Aorta (tissue), 5 donors: ENCODE measurements around the gene MAD1L1. TPM values are rescaled to one million over a fixed set of nuclear protein-coding genes. Genes with fewer than 3 reads are reported as not detected.

Experiments used
- ATAC-seq: fragments of 200-7000 bp; cut with Tn5 transposase; one replicate; pipeline ENCODE4 v1.9.1; 2022; ENCODE audit warnings: moderate library complexity; ENCODE audit not compliant: low FRiP score
- DNase-seq, 2 donors: peaks; one replicate each; pipeline ENCODE4 v3.0.0-alpha.2; 2020
- H3K27ac ChIP-seq, 2 donors: one replicate each; pipeline ENCODE4 v1.5.1; 2013; ENCODE audit warnings: low read length in 2 of 2, mild to moderate bottlenecking in 2 of 2, moderate library complexity in 2 of 2, control low read depth in 1 of 2, inconsistent platforms in 1 of 2, low read depth in 1 of 2
- H3K27me3 ChIP-seq, 2 donors: one replicate each; pipeline ENCODE4 v1.6.1; 2013; ENCODE audit warnings: control low read depth in 1 of 2, low read length in 1 of 2, mild to moderate bottlenecking in 1 of 2, moderate library complexity in 1 of 2; ENCODE audit not compliant: insufficient read depth in 2 of 2, control insufficient read depth in 1 of 2
- H3K36me3 ChIP-seq, 2 donors: one replicate each; pipeline ENCODE4 v1.6.1; 2013; ENCODE audit warnings: control low read depth in 1 of 2, low read length in 1 of 2, mild to moderate bottlenecking in 1 of 2; ENCODE audit not compliant: insufficient read depth in 2 of 2, control insufficient read depth in 1 of 2
- H3K4me1 ChIP-seq, 2 donors: one replicate each; pipeline ENCODE4 v1.6.1; 2013; ENCODE audit warnings: low read length in 2 of 2, control low read depth in 1 of 2, mild to moderate bottlenecking in 1 of 2, moderate library complexity in 1 of 2; ENCODE audit not compliant: insufficient read depth in 2 of 2, control insufficient read depth in 1 of 2
- H3K4me3 ChIP-seq, 2 donors: one replicate each; pipeline ENCODE4 v1.5.1; 2013; ENCODE audit warnings: low read length in 2 of 2, control low read depth in 1 of 2, mild to moderate bottlenecking in 1 of 2
- H3K9me3 ChIP-seq: one replicate; pipeline ENCODE4 v1.6.1; 2013; ENCODE audit warnings: mild to moderate bottlenecking, low read length; ENCODE audit not compliant: control insufficient read depth
- WGBS, 2 donors: extraction: QIAGEN DNeasy Blood & Tissue Kit; methylation state at CpG; one replicate each; pipeline ENCODE4 v1.1.7; 2013; 5-methylcytosine and 5-hydroxymethylcytosine counted together
- intact Hi-C, 2 donors: fragments of 100-400 bp; cut with DNase I; formaldehyde crosslinking; loops; one replicate each; pipeline versions ENCODE4 v1.14.2 to v1.15.0; 2022
- polyA plus RNA-seq, 2 donors: library from polyadenylated mRNA; stranded (reverse); fragments of 200-250 nt; gene quantifications; one replicate each; pipeline ENCODE4 v1.2.3, GENCODE V29; 2013
- total RNA-seq, 2 donors: library from RNA; stranded (reverse); fragmentation: NEBNext Ultra II Directional; extraction: Animal tissue kit (Norgen Biotek cat#: 25700); gene quantifications; one replicate each; pipeline ENCODE4 v1.2.1, GENCODE V29; 2021
- donor health status: healthy with polysubstance abuse.
- donor health status: Bipolar disorder and iron deficiency.
- donor health status: DM: no; HTN: no; CAD: no.
- donor health status: DM: no; HTN: no; CAD: no.
- donor health status: DM: yes; HTN: yes; CAD: no.

The MAD1L1 gene
- total and polyA plus RNA-seq, 4 donors = 14.8 to 35.8 (median 20.2) TPM

DNA sequence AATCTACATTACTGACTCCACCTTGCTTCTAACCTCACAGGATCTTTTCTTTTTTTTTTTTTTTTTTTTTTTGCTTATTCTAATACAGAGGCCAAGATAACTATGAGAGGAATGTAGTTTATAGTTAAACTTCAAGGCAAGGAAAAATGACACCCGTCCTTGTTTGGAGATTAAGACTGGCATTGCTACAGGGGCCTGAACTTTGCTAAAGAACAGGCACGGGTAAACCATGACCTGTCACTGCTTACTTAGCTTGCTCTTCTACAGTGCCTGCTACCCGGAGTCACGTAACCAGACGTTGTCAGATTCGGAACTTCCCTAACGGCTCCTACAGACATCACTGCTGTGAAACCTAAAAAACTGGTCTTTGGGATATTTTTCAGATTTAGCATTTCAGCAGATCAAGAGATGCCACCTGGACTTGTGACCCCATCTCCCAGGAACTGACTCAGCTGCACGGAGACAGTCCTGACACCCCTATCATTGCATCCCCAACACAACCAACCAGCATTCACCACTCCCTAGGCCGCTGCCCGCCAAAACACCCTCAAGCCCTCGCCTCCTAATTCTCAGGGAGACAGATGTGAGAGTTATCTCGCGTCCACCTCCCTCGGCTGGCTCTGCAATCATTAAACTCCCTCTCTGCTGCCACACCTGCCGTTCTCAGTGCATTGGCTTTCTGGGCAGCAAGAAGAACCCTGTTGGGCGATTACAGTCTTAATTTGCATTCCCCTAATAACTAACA is 27.5 kb downstream of the MAD1L1 start:
- WGBS, 2 donors = 59 to 66% methylated on average over 16 of the region's 16 CpGs
- no peaks in the 10 kb centered on the region for H3K4me1 ChIP-seq
- ATAC-seq (no peak), DNase-seq (peak in 1 of 2 donors; percentile 41)
- intact Hi-C loops = loop anchor here (5.0 to 10.0 kb wide), 3 partner anchors 98 to 623 kb away; no protein-coding TSS in a partner anchor
- H3K36me3 ChIP-seq = no peaks in the 10 kb centered on the region
- no peak overlapping the region for H3K4me3 ChIP-seq
- H3K9me3 ChIP-seq = no peaks in the 10 kb centered on the region
- no peak overlapping the region for H3K27ac ChIP-seq
- no peaks in the 10 kb centered on the region for H3K27me3 ChIP-seq

DNA sequence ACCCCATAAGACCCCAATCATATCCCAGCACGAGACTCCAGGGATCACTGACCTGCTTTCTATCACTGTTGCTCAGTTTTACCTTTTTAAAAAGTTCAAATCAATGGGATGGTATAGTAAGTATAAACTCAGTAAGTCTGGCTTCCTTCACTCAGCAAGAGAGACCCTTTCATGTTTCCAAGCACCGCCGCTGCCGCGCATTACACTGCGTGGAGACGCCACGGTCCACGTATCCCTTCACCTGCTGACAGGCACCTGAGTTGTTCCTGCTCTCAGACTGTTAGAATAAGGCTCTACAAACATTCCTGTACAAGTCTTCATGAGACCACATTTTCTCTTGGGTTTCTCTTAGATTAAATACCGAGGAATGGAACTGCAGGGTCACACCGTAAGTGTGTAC is 28.3 kb downstream of the MAD1L1 start:
- peak in 1 of 2 donors; percentile 69 for DNase-seq
- Histone ChIP-seq H3K27me3 (no peaks in the 10 kb centered on the region), H3K27ac (no peak overlapping the region), H3K4me3 (no peak overlapping the region), H3K4me1 (no peaks in the 10 kb centered on the region), H3K9me3 (no peaks in the 10 kb centered on the region), H3K36me3 (no peaks in the 10 kb centered on the region)
- intact Hi-C loops = loop anchor here in 1 of 2 donors (10.0 kb wide), 1 partner anchor 540 kb away; no protein-coding TSS in a partner anchor
- WGBS, 2 donors = 87 to 91% methylated on average over 11 of the region's 11 CpGs
- no peak for ATAC-seq

DNA sequence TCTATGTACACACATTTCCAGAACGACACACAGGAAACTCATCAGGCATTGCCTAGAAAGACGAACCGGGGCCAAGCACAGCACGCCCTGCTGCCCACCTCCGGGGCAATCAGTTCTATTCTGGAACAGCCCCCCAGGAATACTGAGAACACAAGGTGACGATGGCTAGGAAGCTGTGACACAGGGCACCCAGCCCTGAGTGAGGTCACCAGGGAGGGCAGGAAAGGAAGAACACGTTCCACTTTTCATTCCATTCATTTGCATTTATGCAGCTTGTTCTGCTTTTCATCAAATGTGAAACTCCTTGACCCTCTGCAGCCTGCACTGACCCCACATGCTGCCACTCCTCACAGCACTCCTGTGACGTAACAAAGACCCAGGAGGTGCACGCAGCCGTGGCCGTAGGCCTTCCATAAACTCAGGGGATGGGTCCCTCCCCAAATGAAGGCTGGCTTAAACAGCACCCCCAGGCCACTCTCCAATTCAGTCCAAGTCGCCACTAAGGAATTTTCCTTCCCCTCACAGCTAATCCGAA is 28.9 kb downstream of the MAD1L1 start:
- Histone ChIP-seq H3K27me3 (no peaks in the 10 kb centered on the region), H3K4me1 (no peaks in the 10 kb centered on the region), H3K36me3 (peaks cover 0 to 2% of the 10 kb centered on the region in 2 donors), H3K4me3 (no peak overlapping the region), H3K9me3 (no peaks in the 10 kb centered on the region), H3K27ac (no peak overlapping the region)
- 60 to 67% methylated on average over 13 of the region's 13 CpGs for WGBS, 2 donors
- DNase-seq (peak in 1 of 2 donors; percentile 57), ATAC-seq (no peak)
- intact Hi-C loops = loop anchor here in 1 of 2 donors (10.0 kb wide), 1 partner anchor 539 kb away; no protein-coding TSS in a partner anchor

DNA sequence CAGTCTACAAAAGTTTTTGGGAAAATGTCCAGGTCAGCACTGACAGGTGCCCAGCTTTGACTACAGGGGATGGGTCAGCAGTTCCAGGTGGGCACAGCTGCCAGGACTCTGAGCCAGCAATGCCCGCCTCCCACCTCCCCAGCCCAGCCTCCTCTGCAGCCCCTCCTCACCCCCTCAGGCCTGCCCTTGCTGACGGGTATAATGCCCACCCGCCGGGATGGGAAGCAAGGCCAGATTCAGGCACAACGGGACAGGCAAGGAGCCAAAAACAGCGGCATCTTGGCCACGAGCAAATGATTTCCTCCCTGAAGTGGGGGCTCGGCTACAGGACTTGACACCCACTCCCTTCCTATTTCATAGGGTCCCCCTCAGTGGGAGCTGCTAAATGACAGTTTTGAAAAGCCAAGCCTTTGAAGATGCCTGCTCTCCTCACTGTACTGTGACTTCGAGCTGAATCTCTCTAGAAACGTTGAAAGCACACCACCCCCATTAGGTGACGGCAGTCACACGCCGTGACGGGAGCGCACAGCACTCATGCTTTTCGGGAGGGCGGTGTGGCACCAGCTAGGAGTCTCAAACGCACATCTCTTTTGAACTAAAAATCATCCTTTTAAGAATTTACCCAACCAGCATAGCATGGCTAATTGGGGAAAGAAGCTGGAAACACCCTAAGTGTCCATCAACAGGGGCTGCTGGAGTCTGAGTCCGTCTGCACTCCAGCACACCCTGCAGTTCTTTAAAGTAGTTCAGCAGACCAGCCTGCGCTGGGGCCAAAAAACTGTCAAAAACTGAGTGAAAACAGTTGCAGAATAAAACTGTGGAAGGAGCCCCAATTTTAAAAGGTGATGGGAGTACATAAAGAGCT is 29.6 kb downstream of the MAD1L1 start:
- DNase-seq (peak in 1 of 2 donors; percentile 53), ATAC-seq (no peak)
- WGBS, 2 donors = 68 to 78% methylated on average over 20 of the region's 20 CpGs
- Histone ChIP-seq H3K36me3 (peaks cover 0 to 2% of the 10 kb centered on the region in 2 donors), H3K4me1 (no peaks in the 10 kb centered on the region), H3K9me3 (no peaks in the 10 kb centered on the region), H3K27me3 (no peaks in the 10 kb centered on the region), H3K27ac (no peak overlapping the region), H3K4me3 (no peak overlapping the region)
- intact Hi-C loops = loop anchor here in 1 of 2 donors (10.0 kb wide), 1 partner anchor 538 kb away; no protein-coding TSS in a partner anchor

DNA sequence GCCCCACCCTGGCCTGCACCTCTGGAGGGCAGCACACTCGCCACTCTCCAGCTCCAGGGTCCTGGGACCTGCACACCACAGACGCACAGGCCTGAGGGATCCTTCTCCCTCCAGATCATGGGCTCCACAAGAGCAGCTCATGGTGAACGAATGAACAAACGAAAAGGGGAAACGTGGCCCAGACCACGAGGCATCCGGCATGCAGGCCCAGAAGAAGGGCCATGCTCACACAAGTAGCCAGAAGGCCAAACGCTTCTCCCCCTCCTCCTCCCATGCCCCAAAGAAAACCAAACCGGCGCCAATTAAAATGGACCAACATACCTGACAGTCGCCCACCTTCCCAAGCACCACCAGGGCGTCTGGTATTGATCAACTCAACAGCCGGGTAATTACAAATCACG is 30.4 kb downstream of the MAD1L1 start:
- intact Hi-C loops = loop anchor here in 1 of 2 donors (10.0 kb wide), 1 partner anchor 538 kb away; no protein-coding TSS in a partner anchor
- Histone ChIP-seq H3K4me3 (no peak overlapping the region), H3K9me3 (no peaks in the 10 kb centered on the region), H3K36me3 (peaks cover 0 to 2% of the 10 kb centered on the region in 2 donors), H3K27me3 (no peaks in the 10 kb centered on the region), H3K27ac (no peak overlapping the region), H3K4me1 (no peaks in the 10 kb centered on the region)
- DNase-seq (no peak), ATAC-seq (no peak)
- WGBS, 2 donors = 92 to 93% methylated on average over 14 of the region's 14 CpGs

DNA sequence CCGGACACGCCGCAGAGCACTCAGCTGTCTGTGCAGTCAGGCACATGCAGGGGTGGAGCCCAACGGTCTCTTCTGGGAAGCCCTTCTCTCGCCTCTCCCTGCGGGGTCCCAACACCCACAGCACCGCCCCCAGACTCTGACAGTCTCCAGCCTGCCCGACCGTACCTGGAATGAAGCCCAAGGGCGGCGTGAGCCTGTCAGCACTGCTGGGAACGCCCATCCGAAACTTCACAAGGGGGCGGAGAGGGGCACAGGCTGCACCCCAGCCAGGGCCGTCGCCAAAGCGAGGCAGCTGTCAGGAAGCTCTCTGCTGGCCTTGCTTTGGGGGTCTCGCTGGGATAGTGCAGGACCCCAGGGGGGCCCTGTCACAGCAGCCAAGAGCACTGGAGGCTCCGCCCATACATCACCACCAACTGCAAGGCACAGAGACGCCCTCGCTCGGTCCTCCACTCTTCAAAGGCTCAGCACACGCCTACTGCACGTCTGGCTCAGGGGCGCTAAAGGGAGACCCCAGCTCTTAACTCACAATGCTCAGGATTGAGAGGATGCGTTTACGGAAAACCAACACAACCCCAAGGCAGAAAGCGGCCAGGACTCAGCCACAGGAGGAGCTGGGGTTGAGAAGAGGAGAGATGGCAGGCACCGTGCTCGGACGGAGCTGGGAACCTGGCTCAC is 30.9 kb downstream of the MAD1L1 start:
- H3K27ac ChIP-seq = no peak overlapping the region
- no peak overlapping the region for H3K4me3 ChIP-seq
- ATAC-seq (no peak), DNase-seq (no peak)
- H3K4me1 ChIP-seq = no peaks in the 10 kb centered on the region
- no peaks in the 10 kb centered on the region for H3K9me3 ChIP-seq
- H3K36me3 ChIP-seq = peaks cover 0 to 2% of the 10 kb centered on the region in 2 donors
- intact Hi-C loops = loop anchor here in 1 of 2 donors (10.0 kb wide), 1 partner anchor 537 kb away; no protein-coding TSS in a partner anchor
- H3K27me3 ChIP-seq = no peaks in the 10 kb centered on the region
- WGBS, 2 donors = 93% methylated on average over 31 of the region's 31 CpGs

DNA sequence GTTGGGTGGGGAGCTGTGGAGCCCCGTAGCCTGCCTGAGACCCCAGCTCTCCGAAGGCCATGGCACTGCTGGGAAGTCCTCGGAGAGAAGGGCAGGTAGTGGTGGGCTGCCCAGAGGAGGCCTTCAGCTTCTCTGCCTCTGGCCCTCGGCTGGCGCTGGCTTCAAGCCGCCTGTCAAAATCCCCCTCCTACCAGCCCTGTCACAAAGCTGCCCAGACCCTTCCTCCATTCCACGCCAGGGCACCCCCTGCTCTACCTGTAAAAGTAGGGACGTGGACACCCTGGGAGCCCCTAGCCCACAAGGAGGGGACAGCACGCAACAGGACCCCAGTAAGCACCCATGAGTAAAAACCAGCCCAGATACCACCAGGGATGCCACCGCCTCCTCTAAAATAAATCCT is 31.6 kb downstream of the MAD1L1 start:
- no peaks in the 10 kb centered on the region for H3K27me3 ChIP-seq
- H3K9me3 ChIP-seq = no peaks in the 10 kb centered on the region
- no peak for DNase-seq
- H3K36me3 ChIP-seq = peaks cover 0 to 2% of the 10 kb centered on the region in 2 donors
- 98 to 99% methylated on average over 10 of the region's 10 CpGs for WGBS, 2 donors
- H3K27ac ChIP-seq = no peak overlapping the region
- no peaks in the 10 kb centered on the region for H3K4me1 ChIP-seq
- intact Hi-C loops = loop anchor here in 1 of 2 donors (10.0 kb wide), 1 partner anchor 536 kb away; no protein-coding TSS in a partner anchor
- no peak overlapping the region for H3K4me3 ChIP-seq
- ATAC-seq = no peak

DNA sequence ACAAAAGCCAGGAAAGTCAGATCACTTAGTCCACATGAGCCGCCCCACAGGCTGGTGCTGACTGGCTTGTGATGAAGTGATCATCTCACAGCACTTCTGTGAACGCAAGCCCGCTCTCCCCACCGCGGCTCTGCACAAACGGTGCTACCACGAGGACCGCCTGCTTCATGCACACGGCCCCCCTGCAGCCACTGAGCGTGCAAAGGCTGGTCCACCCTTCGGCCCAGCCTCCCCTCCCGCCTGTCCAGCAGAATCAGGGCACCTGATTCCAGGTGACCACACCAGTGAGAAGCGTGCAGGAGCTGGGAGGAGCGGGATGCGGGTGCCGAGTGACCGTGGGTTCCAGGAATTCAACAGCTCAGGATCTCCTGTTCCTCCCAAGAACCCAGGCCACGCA is 32.2 kb downstream of the MAD1L1 start:
- H3K27me3 ChIP-seq = no peaks in the 10 kb centered on the region
- WGBS, 2 donors = 96 to 98% methylated on average over 17 to 18 of the region's 18 CpGs
- intact Hi-C loops = loop anchor here in 1 of 2 donors (10.0 kb wide), 1 partner anchor 536 kb away; no protein-coding TSS in a partner anchor
- no peak overlapping the region for H3K27ac ChIP-seq
- DNase-seq = no peak
- peaks cover 0 to 2% of the 10 kb centered on the region in 2 donors for H3K36me3 ChIP-seq
- no peaks in the 10 kb centered on the region for H3K9me3 ChIP-seq
- H3K4me1 ChIP-seq = no peaks in the 10 kb centered on the region
- no peak overlapping the region for H3K4me3 ChIP-seq
- no peak for ATAC-seq
